Astrocyte (in vitro differentiated cells and primary cell): ENCODE data around the gene SMIM45.

Experiments used
- DNase-seq: peaks from one replicate; pipeline ENCODE4 v3.0.0-alpha.2; 2010; ENCODE audit warnings: low read depth
- FAIRE-seq: peaks from 2 replicates; lab custom pipeline; 2011; peaks lifted over from hg19 to GRCh38; lab: Jason Lieb, UNC
- H2AFZ ChIP-seq: 2 replicates; pipeline ENCODE4 v1.6.0; 2012; ENCODE audit warnings: low read depth, low read length, inconsistent platforms
- H3K27ac ChIP-seq: 2 replicates; pipeline ENCODE4 v1.5.1; 2011; ENCODE audit warnings: low read depth, low read length, inconsistent platforms
- H3K27me3 ChIP-seq: 2 replicates; pipeline ENCODE4 v1.6.0; 2011; ENCODE audit warnings: low read length, inconsistent platforms; ENCODE audit not compliant: insufficient read depth
- H3K36me3 ChIP-seq: 2 replicates; pipeline ENCODE4 v1.5.1; 2011; ENCODE audit warnings: low read length, inconsistent platforms; ENCODE audit not compliant: insufficient read depth
- H3K4me1 ChIP-seq: 2 replicates; pipeline ENCODE4 v1.5.1; 2011; ENCODE audit warnings: low read length, inconsistent platforms; ENCODE audit not compliant: insufficient read depth
- H3K4me2 ChIP-seq: 2 replicates; pipeline ENCODE4 v1.6.0; 2012; ENCODE audit warnings: low read length, inconsistent platforms
- H3K4me3 ChIP-seq: 2 replicates; pipeline ENCODE4 v1.5.1; 2011; ENCODE audit warnings: low read depth, mild to moderate bottlenecking, low read length, inconsistent platforms; ENCODE audit not compliant: insufficient read depth
- H3K79me2 ChIP-seq: 2 replicates; pipeline ENCODE4 v1.6.0; 2012; ENCODE audit warnings: mild to moderate bottlenecking, low read length, inconsistent platforms; ENCODE audit not compliant: insufficient read depth
- H3K9ac ChIP-seq: 2 replicates; pipeline ENCODE4 v1.6.0; 2012; ENCODE audit warnings: mild to moderate bottlenecking, low read length, inconsistent platforms
- H3K9me3 ChIP-seq: 2 replicates; pipeline ENCODE4 v1.5.1; 2012; ENCODE audit warnings: low read depth, mild to moderate bottlenecking, low read length, inconsistent platforms; ENCODE audit not compliant: insufficient read depth
- H4K20me1 ChIP-seq: 2 replicates; pipeline ENCODE4 v1.6.0; 2012; ENCODE audit warnings: low read length, inconsistent platforms; ENCODE audit not compliant: insufficient read depth
- H3K27ac Mint-ChIP-seq: one replicate; pipeline ENCODE4 v1.8.0; 2021; ENCODE audit warnings: mild to moderate bottlenecking, mixed read lengths; ENCODE audit not compliant: unreplicated experiment
- H3K27me3 Mint-ChIP-seq: one replicate; pipeline ENCODE4 v1.8.0; 2021; ENCODE audit warnings: low read depth, mixed read lengths; ENCODE audit not compliant: unreplicated experiment
- H3K36me3 Mint-ChIP-seq: one replicate; pipeline ENCODE4 v1.8.0; 2021; ENCODE audit warnings: low read depth, mixed read lengths; ENCODE audit not compliant: unreplicated experiment
- H3K4me1 Mint-ChIP-seq: one replicate; pipeline ENCODE4 v1.8.0; 2021; ENCODE audit warnings: low read depth, mixed read lengths; ENCODE audit not compliant: unreplicated experiment
- H3K4me3 Mint-ChIP-seq: one replicate; pipeline ENCODE4 v1.8.0; 2021; ENCODE audit warnings: mild to moderate bottlenecking, moderate library complexity, mixed read lengths; ENCODE audit not compliant: unreplicated experiment
- H3K9me3 Mint-ChIP-seq: one replicate; pipeline ENCODE4 v1.8.0; 2021; ENCODE audit warnings: mild to moderate bottlenecking, mixed read lengths; ENCODE audit not compliant: unreplicated experiment
- CTCF ChIP-seq: IDR thresholded peaks from 2 replicates; pipeline ENCODE4 v1.5.1; 2011; ENCODE audit warnings: low read depth, mild to moderate bottlenecking, inconsistent platforms, low read length, moderate library complexity; ENCODE audit not compliant: insufficient read depth
- EZH2 ChIP-seq: IDR thresholded peaks from 2 replicates; pipeline ENCODE4 v1.6.1; 2012; ENCODE audit warnings: mild to moderate bottlenecking, low read length, inconsistent platforms; ENCODE audit not compliant: insufficient read depth

The SMIM45 gene

GRCh38 chr22:41982865-41983264 is 30.9 kb downstream of the SMIM45 start:
- Histone ChIP-seq H3K4me3 (no peak overlapping the region), H3K27ac (no peak overlapping the region), H4K20me1 (no peaks in the 10 kb centered on the region), H3K27me3 (peaks cover 9% of the 10 kb centered on the region), H3K9ac (no peak overlapping the region), H3K79me2 (no peaks in the 10 kb centered on the region), H3K4me2 (no peak overlapping the region), H3K9me3 (no peaks in the 10 kb centered on the region), H2AFZ (no peak overlapping the region), H3K36me3 (no peaks in the 10 kb centered on the region), H3K4me1 (no peaks in the 10 kb centered on the region)
- H3K4me1 Mint-ChIP-seq: no peaks in the 10 kb centered on the region
- H3K4me3 Mint-ChIP-seq: no peak overlapping the region
- DNase-seq: no peak
- peaks cover 3% of the 10 kb centered on the region for H3K9me3 Mint-ChIP-seq
- TF ChIP-seq EZH2 (no peak), CTCF (no peak)
- H3K27ac Mint-ChIP-seq: no peak overlapping the region
- peaks cover 1% of the 10 kb centered on the region for H3K36me3 Mint-ChIP-seq
- FAIRE-seq: no peak
- peaks cover 40% of the 10 kb centered on the region for H3K27me3 Mint-ChIP-seq

GRCh38 chr22:41983513-41984405 is 31.8 kb downstream of the SMIM45 start:
- Histone ChIP-seq H3K4me1 (no peaks in the 10 kb centered on the region), H3K36me3 (no peaks in the 10 kb centered on the region), H3K4me3 (no peak overlapping the region), H3K9me3 (no peaks in the 10 kb centered on the region), H3K79me2 (no peaks in the 10 kb centered on the region), H3K27ac (no peak overlapping the region), H3K4me2 (no peak overlapping the region), H3K27me3 (peaks cover 2% of the 10 kb centered on the region), H3K9ac (no peak overlapping the region), H4K20me1 (no peaks in the 10 kb centered on the region), H2AFZ (no peak overlapping the region)
- Mint-ChIP-seq H3K4me1 (no peaks in the 10 kb centered on the region), H3K4me3 (no peak overlapping the region), H3K36me3 (peaks cover 1% of the 10 kb centered on the region), H3K27ac (no peak overlapping the region), H3K9me3 (peaks cover 3% of the 10 kb centered on the region), H3K27me3 (peaks cover 36% of the 10 kb centered on the region)
- no peak for TF ChIP-seq EZH2
- TF ChIP-seq CTCF: no peak
- FAIRE-seq (no peak), DNase-seq (no peak)

GRCh38 chr22:41987276-41987675 is 35.3 kb downstream of the SMIM45 start:
- H3K9me3 ChIP-seq: no peaks in the 10 kb centered on the region
- FAIRE-seq: no peak
- no peak overlapping the region for H2AFZ ChIP-seq
- Mint-ChIP-seq H3K9me3 (peaks cover 3% of the 10 kb centered on the region), H3K27ac (no peak overlapping the region), H3K27me3 (peaks cover 18% of the 10 kb centered on the region), H3K36me3 (peaks cover 1% of the 10 kb centered on the region), H3K4me3 (no peak overlapping the region), H3K4me1 (no peaks in the 10 kb centered on the region)
- TF ChIP-seq EZH2: no peak
- no peak for TF ChIP-seq CTCF
- DNase-seq: no peak
- no peak overlapping the region for H3K4me2 ChIP-seq
- H3K27ac ChIP-seq: no peak overlapping the region
- H3K9ac ChIP-seq: no peak overlapping the region
- H4K20me1 ChIP-seq: no peaks in the 10 kb centered on the region
- H3K79me2 ChIP-seq: no peaks in the 10 kb centered on the region
- H3K4me1 ChIP-seq: no peaks in the 10 kb centered on the region
- no peak overlapping the region for H3K4me3 ChIP-seq
- no peaks in the 10 kb centered on the region for H3K36me3 ChIP-seq
- H3K27me3 ChIP-seq: no peaks in the 10 kb centered on the region
